Liver (tissue), 3 donors: ENCODE results near the gene HRCT1.

Experiments
- EGR1 ChIP-seq, 2 donors: IDR thresholded peaks; 2 replicates each; pipeline ENCODE4 v1.6.1; 2016 to 2018; ENCODE audit warnings: antibody characterized with exemption in 2 of 2, low read depth in 2 of 2
- GABPA ChIP-seq, 2 donors: IDR thresholded peaks in 1 of 2; conservative IDR thresholded peaks in 1 of 2; 2 replicates each; pipeline ENCODE4 v1.6.1; 2016; ENCODE audit warnings: antibody characterized with exemption in 2 of 2, mild to moderate bottlenecking in 1 of 2, moderate library complexity in 1 of 2
- HNF4A ChIP-seq, 2 donors: conservative IDR thresholded peaks; 2 replicates each; pipeline ENCODE4 v1.6.1; 2016; ENCODE audit warnings: antibody characterized with exemption in 2 of 2, mild to moderate bottlenecking in 2 of 2
- JUND ChIP-seq, 2 donors: IDR thresholded peaks; 2 replicates each; pipeline ENCODE4 v1.6.1; 2016; ENCODE audit warnings: antibody characterized with exemption in 2 of 2
- NR2F2 ChIP-seq: IDR thresholded peaks from 2 replicates; pipeline ENCODE4 v1.6.1; 2016; ENCODE audit warnings: antibody characterized with exemption
- RAD21 ChIP-seq, 2 donors: IDR thresholded peaks; 2 replicates each; pipeline ENCODE4 v1.6.1; 2016; ENCODE audit warnings: antibody characterized with exemption in 2 of 2, mild to moderate bottlenecking in 2 of 2
- SP1 ChIP-seq: IDR thresholded peaks from 2 replicates; pipeline ENCODE4 v1.6.1; 2018; ENCODE audit warnings: antibody characterized with exemption, mild to moderate bottlenecking
- TAF1 ChIP-seq: conservative IDR thresholded peaks from 2 replicates; pipeline ENCODE4 v1.6.1; 2016; ENCODE audit warnings: antibody characterized with exemption, mild to moderate bottlenecking
- YY1 ChIP-seq: IDR thresholded peaks from 2 replicates; pipeline ENCODE4 v1.6.1; 2016; ENCODE audit warnings: antibody characterized with exemption, mild to moderate bottlenecking
- TF ChIP-seq, protein P1 (sequence below): fragments of 150-350 bp; IDR thresholded peaks from 2 replicates; pipeline ENCODE4 v1.5.1; 2017; ENCODE audit warnings: improper control_type of control experiment, low read depth, low read length; ENCODE audit not compliant: missing input control
- TF ChIP-seq, protein P2 (sequence below): IDR thresholded peaks from 2 replicates; pipeline ENCODE4 v1.6.1; 2016; ENCODE audit warnings: antibody characterized with exemption
- TF ChIP-seq, protein P3 (sequence below): IDR thresholded peaks from 2 replicates; pipeline ENCODE4 v1.6.1; 2016; ENCODE audit warnings: antibody characterized with exemption
- TF ChIP-seq, protein P4 (sequence below): IDR thresholded peaks from 2 replicates; pipeline ENCODE4 v1.6.1; 2016; ENCODE audit warnings: antibody characterized with exemption
- TF ChIP-seq, protein P5 (sequence below): IDR thresholded peaks from 2 replicates; pipeline ENCODE4 v1.6.1; 2016; ENCODE audit warnings: antibody characterized with exemption, mild to moderate bottlenecking
- donor health status: healthy.
- donor health status: healthy.

DNA sequence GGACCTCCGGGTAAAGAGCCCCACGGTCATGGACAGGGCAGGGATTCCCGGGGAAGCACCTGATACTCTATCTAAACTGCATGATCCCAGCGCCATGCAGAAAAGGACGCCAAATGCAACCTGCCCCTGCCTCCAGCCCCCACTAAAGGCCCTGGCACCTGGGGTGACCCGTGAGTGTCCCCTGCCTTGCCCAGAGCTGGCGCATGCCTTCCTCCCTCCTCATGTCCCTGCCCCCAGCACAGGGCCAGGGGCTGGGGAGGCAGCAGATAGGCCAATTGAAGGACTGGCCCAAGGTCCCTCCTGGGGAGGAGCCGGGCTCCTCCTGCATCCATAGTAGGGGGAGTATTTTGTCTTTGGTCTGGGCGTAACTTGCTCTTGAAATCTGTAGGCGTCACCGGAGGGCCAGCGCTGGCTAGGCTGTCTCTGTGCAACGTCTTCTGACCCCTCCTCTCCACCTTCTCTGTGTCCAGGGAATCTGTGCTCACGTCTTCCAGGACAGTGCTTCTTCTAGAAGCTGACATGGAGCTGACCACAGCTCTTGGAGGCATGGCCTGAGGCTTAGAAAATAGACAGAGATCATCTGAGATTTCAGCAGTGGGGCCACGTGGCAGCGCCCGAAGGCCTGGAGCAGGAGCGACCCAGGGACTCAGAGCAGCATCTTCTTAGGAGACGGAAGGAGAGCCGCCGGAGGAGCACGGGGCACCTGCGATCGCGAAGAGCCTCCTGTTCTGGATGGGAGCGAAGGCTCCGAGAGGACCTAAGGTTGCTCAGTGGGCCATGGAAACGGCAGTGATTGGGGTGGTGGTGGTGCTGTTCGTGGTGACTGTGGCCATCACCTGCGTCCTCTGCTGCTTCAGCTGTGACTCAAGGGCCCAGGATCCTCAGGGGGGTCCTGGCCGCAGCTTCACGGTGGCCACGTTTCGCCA is 3.9 kb downstream of the HRCT1 start:
- TF ChIP-seq, protein P1, sequence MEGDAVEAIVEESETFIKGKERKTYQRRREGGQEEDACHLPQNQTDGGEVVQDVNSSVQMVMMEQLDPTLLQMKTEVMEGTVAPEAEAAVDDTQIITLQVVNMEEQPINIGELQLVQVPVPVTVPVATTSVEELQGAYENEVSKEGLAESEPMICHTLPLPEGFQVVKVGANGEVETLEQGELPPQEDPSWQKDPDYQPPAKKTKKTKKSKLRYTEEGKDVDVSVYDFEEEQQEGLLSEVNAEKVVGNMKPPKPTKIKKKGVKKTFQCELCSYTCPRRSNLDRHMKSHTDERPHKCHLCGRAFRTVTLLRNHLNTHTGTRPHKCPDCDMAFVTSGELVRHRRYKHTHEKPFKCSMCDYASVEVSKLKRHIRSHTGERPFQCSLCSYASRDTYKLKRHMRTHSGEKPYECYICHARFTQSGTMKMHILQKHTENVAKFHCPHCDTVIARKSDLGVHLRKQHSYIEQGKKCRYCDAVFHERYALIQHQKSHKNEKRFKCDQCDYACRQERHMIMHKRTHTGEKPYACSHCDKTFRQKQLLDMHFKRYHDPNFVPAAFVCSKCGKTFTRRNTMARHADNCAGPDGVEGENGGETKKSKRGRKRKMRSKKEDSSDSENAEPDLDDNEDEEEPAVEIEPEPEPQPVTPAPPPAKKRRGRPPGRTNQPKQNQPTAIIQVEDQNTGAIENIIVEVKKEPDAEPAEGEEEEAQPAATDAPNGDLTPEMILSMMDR = no peak
- no peak for TF ChIP-seq TAF1
- TF ChIP-seq, protein P2, sequence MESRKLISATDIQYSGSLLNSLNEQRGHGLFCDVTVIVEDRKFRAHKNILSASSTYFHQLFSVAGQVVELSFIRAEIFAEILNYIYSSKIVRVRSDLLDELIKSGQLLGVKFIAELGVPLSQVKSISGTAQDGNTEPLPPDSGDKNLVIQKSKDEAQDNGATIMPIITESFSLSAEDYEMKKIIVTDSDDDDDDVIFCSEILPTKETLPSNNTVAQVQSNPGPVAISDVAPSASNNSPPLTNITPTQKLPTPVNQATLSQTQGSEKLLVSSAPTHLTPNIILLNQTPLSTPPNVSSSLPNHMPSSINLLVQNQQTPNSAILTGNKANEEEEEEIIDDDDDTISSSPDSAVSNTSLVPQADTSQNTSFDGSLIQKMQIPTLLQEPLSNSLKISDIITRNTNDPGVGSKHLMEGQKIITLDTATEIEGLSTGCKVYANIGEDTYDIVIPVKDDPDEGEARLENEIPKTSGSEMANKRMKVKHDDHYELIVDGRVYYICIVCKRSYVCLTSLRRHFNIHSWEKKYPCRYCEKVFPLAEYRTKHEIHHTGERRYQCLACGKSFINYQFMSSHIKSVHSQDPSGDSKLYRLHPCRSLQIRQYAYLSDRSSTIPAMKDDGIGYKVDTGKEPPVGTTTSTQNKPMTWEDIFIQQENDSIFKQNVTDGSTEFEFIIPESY = no peak
- no peak for TF ChIP-seq EGR1 (IDR thresholded peaks at IDR 0.05; ENCODE audit: low read depth in 2 of 2)
- TF ChIP-seq GABPA (IDR thresholded peaks at IDR 0.05 in 1 of 2, conservative IDR thresholded peaks at IDR 0.05 in 1 of 2) = no peak
- no peak for TF ChIP-seq YY1
- TF ChIP-seq, protein P3, sequence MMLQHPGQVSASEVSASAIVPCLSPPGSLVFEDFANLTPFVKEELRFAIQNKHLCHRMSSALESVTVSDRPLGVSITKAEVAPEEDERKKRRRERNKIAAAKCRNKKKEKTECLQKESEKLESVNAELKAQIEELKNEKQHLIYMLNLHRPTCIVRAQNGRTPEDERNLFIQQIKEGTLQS = no peak
- no peak for TF ChIP-seq HNF4A (conservative IDR thresholded peaks at IDR 0.05)
- no peak for TF ChIP-seq RAD21 (IDR thresholded peaks at IDR 0.05)
- TF ChIP-seq, protein P4, sequence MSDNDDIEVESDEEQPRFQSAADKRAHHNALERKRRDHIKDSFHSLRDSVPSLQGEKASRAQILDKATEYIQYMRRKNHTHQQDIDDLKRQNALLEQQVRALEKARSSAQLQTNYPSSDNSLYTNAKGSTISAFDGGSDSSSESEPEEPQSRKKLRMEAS = no peak
- no peak for TF ChIP-seq JUND (IDR thresholded peaks at IDR 0.05)
- TF ChIP-seq NR2F2 = no peak
- TF ChIP-seq SP1 = no peak
- TF ChIP-seq, protein P5, sequence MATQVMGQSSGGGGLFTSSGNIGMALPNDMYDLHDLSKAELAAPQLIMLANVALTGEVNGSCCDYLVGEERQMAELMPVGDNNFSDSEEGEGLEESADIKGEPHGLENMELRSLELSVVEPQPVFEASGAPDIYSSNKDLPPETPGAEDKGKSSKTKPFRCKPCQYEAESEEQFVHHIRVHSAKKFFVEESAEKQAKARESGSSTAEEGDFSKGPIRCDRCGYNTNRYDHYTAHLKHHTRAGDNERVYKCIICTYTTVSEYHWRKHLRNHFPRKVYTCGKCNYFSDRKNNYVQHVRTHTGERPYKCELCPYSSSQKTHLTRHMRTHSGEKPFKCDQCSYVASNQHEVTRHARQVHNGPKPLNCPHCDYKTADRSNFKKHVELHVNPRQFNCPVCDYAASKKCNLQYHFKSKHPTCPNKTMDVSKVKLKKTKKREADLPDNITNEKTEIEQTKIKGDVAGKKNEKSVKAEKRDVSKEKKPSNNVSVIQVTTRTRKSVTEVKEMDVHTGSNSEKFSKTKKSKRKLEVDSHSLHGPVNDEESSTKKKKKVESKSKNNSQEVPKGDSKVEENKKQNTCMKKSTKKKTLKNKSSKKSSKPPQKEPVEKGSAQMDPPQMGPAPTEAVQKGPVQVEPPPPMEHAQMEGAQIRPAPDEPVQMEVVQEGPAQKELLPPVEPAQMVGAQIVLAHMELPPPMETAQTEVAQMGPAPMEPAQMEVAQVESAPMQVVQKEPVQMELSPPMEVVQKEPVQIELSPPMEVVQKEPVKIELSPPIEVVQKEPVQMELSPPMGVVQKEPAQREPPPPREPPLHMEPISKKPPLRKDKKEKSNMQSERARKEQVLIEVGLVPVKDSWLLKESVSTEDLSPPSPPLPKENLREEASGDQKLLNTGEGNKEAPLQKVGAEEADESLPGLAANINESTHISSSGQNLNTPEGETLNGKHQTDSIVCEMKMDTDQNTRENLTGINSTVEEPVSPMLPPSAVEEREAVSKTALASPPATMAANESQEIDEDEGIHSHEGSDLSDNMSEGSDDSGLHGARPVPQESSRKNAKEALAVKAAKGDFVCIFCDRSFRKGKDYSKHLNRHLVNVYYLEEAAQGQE = no peak
